ENCODE data around the gene RAB28. TPM values are rescaled to one million over a fixed set of nuclear protein-coding genes. Genes with fewer than 3 reads are reported as not detected.

RAB28 gene
- total RNA-seq, 4 donors from 2014 or later = 9.7 to 17.6 (median 12.6) TPM

DNA sequence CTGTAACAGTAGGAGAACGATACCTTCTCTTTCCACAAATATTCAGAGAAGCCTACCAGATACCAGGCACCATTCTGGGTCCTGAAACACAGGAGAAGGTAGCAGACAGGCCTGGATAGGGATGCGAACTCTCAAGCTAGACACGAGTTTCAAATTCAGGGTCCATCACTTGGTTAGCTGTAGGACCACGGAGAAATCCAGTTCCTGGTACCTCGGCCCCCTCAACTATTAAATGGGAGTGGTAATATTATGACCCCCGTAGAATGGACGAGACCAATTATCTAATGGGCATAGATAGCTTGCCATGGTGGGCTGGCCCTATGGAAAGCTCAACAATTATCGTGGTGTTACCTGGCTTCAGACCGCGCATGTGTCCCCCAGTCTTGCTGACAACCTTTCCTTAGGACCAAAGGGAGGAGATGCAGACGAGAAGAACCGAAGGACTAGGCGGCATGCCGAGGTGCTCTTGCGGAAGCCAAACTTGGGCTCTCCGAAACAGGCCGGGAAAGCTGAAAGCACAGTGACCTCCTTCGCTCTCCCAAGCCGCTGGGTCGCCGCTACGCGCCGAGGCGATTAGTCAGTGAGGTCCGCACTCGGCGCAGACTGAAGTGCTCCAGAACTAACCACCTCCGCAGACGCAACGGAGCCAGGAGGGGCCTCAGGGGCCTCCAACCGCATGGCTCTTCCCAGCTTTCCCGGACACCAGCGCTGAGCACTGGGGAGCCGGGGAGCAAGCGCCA is 40.5 kb upstream of the RAB28 start:
- 12% methylated on average over 20 of the region's 36 CpGs for WGBS
- Histone ChIP-seq H3K27ac (no peak overlapping the region), H3K4me1 (peaks cover 28% of the 10 kb centered on the region), H3K4me3 (no peak overlapping the region), H3K9me3 (no peaks in the 10 kb centered on the region), H3K36me3 (no peaks in the 10 kb centered on the region), H3K27me3 (peaks cover 98% of the 10 kb centered on the region)
- no peak for DNase-seq (ENCODE audit: low spot score in 2 of 2)
- no peak for TF ChIP-seq POLR2AphosphoS5 (IDR thresholded peaks at IDR 0.05)
- TF ChIP-seq, protein P1, sequence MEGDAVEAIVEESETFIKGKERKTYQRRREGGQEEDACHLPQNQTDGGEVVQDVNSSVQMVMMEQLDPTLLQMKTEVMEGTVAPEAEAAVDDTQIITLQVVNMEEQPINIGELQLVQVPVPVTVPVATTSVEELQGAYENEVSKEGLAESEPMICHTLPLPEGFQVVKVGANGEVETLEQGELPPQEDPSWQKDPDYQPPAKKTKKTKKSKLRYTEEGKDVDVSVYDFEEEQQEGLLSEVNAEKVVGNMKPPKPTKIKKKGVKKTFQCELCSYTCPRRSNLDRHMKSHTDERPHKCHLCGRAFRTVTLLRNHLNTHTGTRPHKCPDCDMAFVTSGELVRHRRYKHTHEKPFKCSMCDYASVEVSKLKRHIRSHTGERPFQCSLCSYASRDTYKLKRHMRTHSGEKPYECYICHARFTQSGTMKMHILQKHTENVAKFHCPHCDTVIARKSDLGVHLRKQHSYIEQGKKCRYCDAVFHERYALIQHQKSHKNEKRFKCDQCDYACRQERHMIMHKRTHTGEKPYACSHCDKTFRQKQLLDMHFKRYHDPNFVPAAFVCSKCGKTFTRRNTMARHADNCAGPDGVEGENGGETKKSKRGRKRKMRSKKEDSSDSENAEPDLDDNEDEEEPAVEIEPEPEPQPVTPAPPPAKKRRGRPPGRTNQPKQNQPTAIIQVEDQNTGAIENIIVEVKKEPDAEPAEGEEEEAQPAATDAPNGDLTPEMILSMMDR (IDR thresholded peaks at IDR 0.05) = no peak
- no peak for TF ChIP-seq POLR2A (IDR thresholded peaks at IDR 0.05)

- no peak for DNase-seq (ENCODE audit: low spot score in 2 of 2)
- Histone ChIP-seq H3K27me3 (peaks cover 90% of the 10 kb centered on the region), H3K27ac (no peak overlapping the region), H3K4me3 (no peak overlapping the region), H3K36me3 (no peaks in the 10 kb centered on the region), H3K9me3 (no peaks in the 10 kb centered on the region), H3K4me1 (peaks cover 24% of the 10 kb centered on the region)
- TF ChIP-seq POLR2AphosphoS5 (IDR thresholded peaks at IDR 0.05) (no peak), EP300 (IDR thresholded peaks at IDR 0.05) (no peak)
- TF ChIP-seq, protein P1 (IDR thresholded peaks at IDR 0.05) = no peak
- WGBS = 17% methylated on average over 42 of the region's 59 CpGs
These were observed 39.7 kb upstream of the RAB28 start for GRCh38 chr4:13523591-13524503.

DNA sequence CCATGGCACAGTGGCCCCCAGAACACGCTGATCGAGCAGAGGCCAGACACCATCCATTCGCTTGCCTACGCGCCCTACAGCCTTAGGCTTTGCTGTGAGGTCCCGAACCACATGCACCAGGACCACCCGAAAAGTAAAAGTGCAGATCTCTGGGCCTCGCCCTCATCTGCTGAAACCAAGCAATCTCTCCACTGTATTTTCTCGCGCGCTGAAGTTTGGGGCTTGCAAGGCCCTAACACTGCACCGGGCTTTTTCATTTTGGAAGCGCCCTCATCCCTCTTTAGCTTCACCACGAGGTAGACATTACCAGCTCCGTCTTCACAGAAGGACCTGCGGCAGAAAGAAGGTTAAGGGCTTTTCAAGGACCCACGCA is 39.0 kb upstream of the RAB28 start:
- Histone ChIP-seq H3K9me3 (no peaks in the 10 kb centered on the region), H3K27me3 (peaks cover 87% of the 10 kb centered on the region), H3K36me3 (no peaks in the 10 kb centered on the region), H3K4me1 (peaks cover 17% of the 10 kb centered on the region), H3K27ac (no peak overlapping the region), H3K4me3 (no peak overlapping the region)
- 10% methylated on average over 9 of the region's 17 CpGs for WGBS
- no peak for DNase-seq (ENCODE audit: low spot score in 2 of 2)
- TF ChIP-seq EP300 (IDR thresholded peaks at IDR 0.05) = no peak

GRCh38 chr4:13522282-13523104 is 38.4 kb upstream of the RAB28 start:
- Histone ChIP-seq H3K27ac (no peak overlapping the region), H3K4me3 (no peak overlapping the region), H3K36me3 (no peaks in the 10 kb centered on the region), H3K4me1 (peaks cover 11% of the 10 kb centered on the region), H3K9me3 (no peaks in the 10 kb centered on the region), H3K27me3 (peaks cover 84% of the 10 kb centered on the region)
- TF ChIP-seq EP300 (IDR thresholded peaks at IDR 0.05) (no peak), POLR2A (IDR thresholded peaks at IDR 0.05) (no peak), POLR2AphosphoS5 (IDR thresholded peaks at IDR 0.05) (no peak)
- no peak for DNase-seq (ENCODE audit: low spot score in 2 of 2)
- WGBS = 4% methylated on average over 11 of the region's 49 CpGs

GRCh38 chr4:13521047-13521446 is 36.9 kb upstream of the RAB28 start:
- no peaks in the 10 kb centered on the region for H3K36me3 ChIP-seq
- 65% methylated on average over 2 of the region's 2 CpGs for WGBS
- no peak overlapping the region for H3K27ac ChIP-seq
- peaks cover 69% of the 10 kb centered on the region for H3K27me3 ChIP-seq
- peaks cover 10% of the 10 kb centered on the region for H3K4me1 ChIP-seq
- TF ChIP-seq POLR2AphosphoS5 (IDR thresholded peaks at IDR 0.05) = no peak
- no peak for TF ChIP-seq POLR2A (IDR thresholded peaks at IDR 0.05)
- TF ChIP-seq, protein P1 (IDR thresholded peaks at IDR 0.05) = no peak
- TF ChIP-seq EP300 (IDR thresholded peaks at IDR 0.05) = no peak
- no peak for DNase-seq (ENCODE audit: low spot score in 2 of 2)
- no peaks in the 10 kb centered on the region for H3K9me3 ChIP-seq
- no peak overlapping the region for H3K4me3 ChIP-seq
